ENCODE data around the gene ZBTB8A. TPM values are rescaled to one million over a fixed set of nuclear protein-coding genes. Genes with fewer than 3 reads are reported as not detected.

ZBTB8A gene
- total and polyA plus RNA-seq, 2 of the 8 experiments (the other 6 are each of a cell fraction or from before 2014, with no cell fraction given), result 2.9 to 10.4 TPM

DNA sequence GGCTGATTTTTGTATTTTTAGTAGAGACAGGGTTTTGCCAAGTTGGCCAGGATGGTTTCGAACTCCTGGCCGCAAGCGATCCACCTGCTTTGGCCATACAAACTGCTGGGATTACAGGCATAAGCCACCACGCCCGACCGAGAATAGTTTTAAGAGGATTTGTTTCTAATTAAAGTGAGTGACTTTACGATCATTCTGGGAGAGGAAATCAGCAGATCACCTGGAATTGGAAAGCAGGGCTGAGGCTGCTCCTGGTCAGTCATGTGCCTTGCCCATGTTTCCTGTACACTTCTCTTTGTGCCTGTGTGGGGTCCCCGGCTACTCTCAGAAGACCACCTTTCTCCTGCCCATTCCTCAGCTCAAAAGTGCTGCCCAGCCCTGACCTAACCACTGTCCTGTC is 40.5 kb upstream of the ZBTB8A start:
- CTCF ChIA-PET (ENCODE audit: partially characterized antibody), result interaction anchor here (0.5 to 1.3 kb wide), 3 partner anchors 22 to 454 kb away, joined by 3 to 6 read pairs (median 3); no protein-coding TSS in a partner anchor
- Histone ChIP-seq H2BK5ac (ENCODE audit: low read depth, low read length) (peak overlapping the region; percentile 60; the same call in 1 of the 2 replicates), H3K4ac (replicated peaks; ENCODE audit: insufficient read length, low read depth, low read length) (no peak overlapping the region), H3K4me2 (ENCODE audit: insufficient read depth in 1 of 2, low read depth in 2 of 2, low read length in 2 of 2) (no peak overlapping the region), H3K27ac (ENCODE audit: low read depth, low read length) (no peak overlapping the region), H4K20me1 (replicated peaks in 1 of 2; ENCODE audit: control insufficient read depth in 1 of 2, insufficient read depth in 2 of 2, low read length in 2 of 2) (no peaks in the 10 kb centered on the region), H3K79me1 (ENCODE audit: low read depth, low read length) (no peaks in the 10 kb centered on the region), H4K91ac (replicated peaks; ENCODE audit: insufficient read length, low read length) (no peak overlapping the region), H2AFZ (ENCODE audit: low read length) (no peak overlapping the region), H3K9me3 (ENCODE audit: insufficient read depth in 2 of 2, low read depth in 1 of 2, low read length in 1 of 2) (no peaks in the 10 kb centered on the region), H3K23me2 (ENCODE audit: low read depth, low read length) (peaks cover 5% of the 10 kb centered on the region; the same call in 1 of the 2 replicates), H2BK15ac (ENCODE audit: low read length) (0 out of 2 replicates have a peak overlapping the region, but pooled peaks have one; percentile 63), H4K5ac (ENCODE audit: insufficient read length, low read depth, low read length) (no peak overlapping the region), H2BK12ac (ENCODE audit: low read depth, low read length) (peak overlapping the region; percentile 62; the same call in 1 of the 2 replicates), H3K4me1 (replicated peaks in 1 of 4; ENCODE audit: control insufficient read depth in 3 of 4, insufficient read depth in 4 of 4, low read length in 3 of 4) (peaks cover 3 to 5% (median 3%) of the 10 kb centered on the region in 4 experiments; a peak in 5 of 7 replicates), H3K79me2 (ENCODE audit: control insufficient read depth in 1 of 2, insufficient read depth in 2 of 2, low read length in 2 of 2) (no peaks in the 10 kb centered on the region), H3K14ac (ENCODE audit: insufficient read length) (no peak overlapping the region), H2AK5ac (ENCODE audit: low read depth, low read length) (no peak overlapping the region), H4K8ac (ENCODE audit: extremely low read depth, insufficient read depth, low read length) (no peak overlapping the region; the same call in 1 of the 2 replicates), H3K18ac (ENCODE audit: extremely low read depth, low read length) (0 out of 2 replicates have a peak overlapping the region, but pooled peaks have one; percentile 1), H3K56ac (replicated peaks; ENCODE audit: insufficient read length, low read depth, low read length) (no peak overlapping the region), H3K4me3 (ENCODE audit: extremely low read depth in 1 of 4, insufficient read depth in 2 of 4, low read depth in 3 of 4, low read length in 4 of 4) (no peak overlapping the region), H3K23ac (ENCODE audit: insufficient read length) (no peak overlapping the region), H3K9ac (replicated peaks in 1 of 4; ENCODE audit: extremely low read depth in 1 of 4, low read depth in 3 of 4, low read length in 3 of 4) (no peak overlapping the region), H3K27me3 (replicated peaks in 1 of 4; ENCODE audit: control insufficient read depth in 3 of 4, extremely low read depth in 1 of 4, insufficient read depth in 3 of 4, low read length in 3 of 4) (no peaks in the 10 kb centered on the region), H2BK120ac (replicated peaks; ENCODE audit: low read depth, low read length) (no peak overlapping the region), H2BK20ac (ENCODE audit: low read length) (no peak overlapping the region), H3K36me3 (ENCODE audit: control insufficient read depth in 2 of 4, insufficient read depth in 4 of 4, low read length in 3 of 4) (no peaks in the 10 kb centered on the region)
- TF ChIP-seq ASH2L (IDR thresholded peaks at IDR 0.05; ENCODE audit: low read length), result no peak
- TF ChIP-seq RFX5 (IDR thresholded peaks at IDR 0.05; ENCODE audit: borderline replicate concordance, low read depth, low read length), result no peak
- TF ChIP-seq POU5F1 (IDR thresholded peaks at IDR 0.05; ENCODE audit: low read depth, low read length), result no peak
- no peak for TF ChIP-seq CBX8 (IDR thresholded peaks at IDR 0.05; ENCODE audit: borderline replicate concordance, low read depth, low read length)
- TF ChIP-seq BCL11A (IDR thresholded peaks at IDR 0.05; ENCODE audit: low read depth in 2 of 2, low read length in 2 of 2), result no peak
- no peak for TF ChIP-seq EP300 (IDR thresholded peaks at IDR 0.05; ENCODE audit: borderline replicate concordance in 1 of 2, low read depth in 2 of 2, low read length in 2 of 2)
- no peak for TF ChIP-seq EGR1 (IDR thresholded peaks at IDR 0.05; ENCODE audit: borderline replicate concordance, low read depth, low read length)
- no peak for TF ChIP-seq CHD2 (IDR thresholded peaks at IDR 0.05; ENCODE audit: low read length)
- no peak for TF ChIP-seq SAP30 (IDR thresholded peaks at IDR 0.05; ENCODE audit: insufficient read depth, insufficient replicate concordance, low read length)
- TF ChIP-seq, protein P1, sequence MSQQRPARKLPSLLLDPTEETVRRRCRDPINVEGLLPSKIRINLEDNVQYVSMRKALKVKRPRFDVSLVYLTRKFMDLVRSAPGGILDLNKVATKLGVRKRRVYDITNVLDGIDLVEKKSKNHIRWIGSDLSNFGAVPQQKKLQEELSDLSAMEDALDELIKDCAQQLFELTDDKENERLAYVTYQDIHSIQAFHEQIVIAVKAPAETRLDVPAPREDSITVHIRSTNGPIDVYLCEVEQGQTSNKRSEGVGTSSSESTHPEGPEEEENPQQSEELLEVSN (IDR thresholded peaks at IDR 0.05), result no peak
- TF ChIP-seq RXRA (IDR thresholded peaks at IDR 0.05; ENCODE audit: insufficient read depth, low read depth, low read length), result no peak
- no peak for TF ChIP-seq YY1 (IDR thresholded peaks at IDR 0.05; ENCODE audit: low read depth, low read length)
- POLR2A ChIA-PET (ENCODE audit: partially characterized antibody), result interaction anchor here (0.6 kb wide), 1 partner anchor 308 kb away, joined by 3 read pairs; no protein-coding TSS in a partner anchor
- no peak for DNase-seq (ENCODE audit: low read depth in 1 of 2, low spot score in 2 of 2)
- FAIRE-seq, result no peak
- WGBS, 2 experiments (ENCODE audit: extremely low coverage in 1 of 2, insufficient coverage in 1 of 2, insufficient read length in 1 of 2, insufficient replicate concordance in 2 of 2, low coverage in 1 of 2, low lambda C conversion rate in 2 of 2, missing lambda C conversion rate in 1 of 2), result 92% methylated on average over 8 of the region's 8 CpGs; no CpG with 5 or more reads in 1 of the 2 experiments
